IMR-90 (cell line): ENCODE data around the gene CCDC134. TPM values are rescaled to one million over a fixed set of nuclear protein-coding genes. Genes with fewer than 3 reads are reported as not detected.

Source experiments
- ATAC-seq: fragments of 200-7000 bp; cut with Tn5 transposase; 2 replicates; pipeline ENCODE4 v1.9.1; 2020; ENCODE audit warnings: low read depth, mild to moderate bottlenecking, moderate library complexity
- BruUV-seq: library from RNA; stranded (reverse); fragments of 400-500 nt; replicated peaks from 2 replicates; lab custom pipeline; 2021; lab: Mats Ljungman, UMichigan
- CTCF ChIA-PET: fragments of 300-600 bp; formaldehyde crosslinking; extraction: SDS; loops from one replicate; lab custom pipeline; 2021; ENCODE audit warnings: antibody characterized with exemption; lab: Yijun Ruan, JAX
- POLR2A ChIA-PET: fragments of 300-600 bp; sonication (Branson Sonifier 250); formaldehyde crosslinking; loops from one replicate; lab custom pipeline; 2022; ENCODE audit warnings: antibody characterized with exemption; ENCODE audit not compliant: unreplicated experiment; lab: Charles Lee
- DNase-seq: peaks from one replicate; pipeline ENCODE4 v3.0.0; 2013
- H2AFZ ChIP-seq: replicated peaks from 2 replicates; pipeline ENCODE3; 2013; ENCODE audit warnings: low read length, mild to moderate bottlenecking; ENCODE audit not compliant: poor library complexity
- H2AK5ac ChIP-seq: 2 replicates; pipeline ENCODE4 v1.6.1; 2013; ENCODE audit warnings: low read depth, low read length, inconsistent platforms
- H2AK9ac ChIP-seq: replicated peaks from 2 replicates; pipeline ENCODE3; 2013; ENCODE audit warnings: mild to moderate bottlenecking, low read depth, low read length, moderate library complexity; ENCODE audit not compliant: poor library complexity
- H2BK120ac ChIP-seq: 2 replicates; pipeline ENCODE4 v1.6.1; 2013; ENCODE audit warnings: low read depth, low read length, inconsistent platforms
- H2BK15ac ChIP-seq: 3 replicates; pipeline ENCODE4 v1.6.1; 2013; ENCODE audit warnings: low read depth, low read length, inconsistent platforms
- H2BK20ac ChIP-seq: 2 replicates; pipeline ENCODE4 v1.6.1; 2013; ENCODE audit warnings: low read depth, mild to moderate bottlenecking, inconsistent platforms, low read length, moderate library complexity
- H2BK5ac ChIP-seq: 2 replicates; pipeline ENCODE4 v1.6.1; 2013; ENCODE audit warnings: mild to moderate bottlenecking, low read depth, low read length, inconsistent platforms; ENCODE audit not compliant: poor library complexity, severe bottlenecking
- H3K14ac ChIP-seq: replicated peaks from 2 replicates; pipeline ENCODE4 v1.6.1; 2013; ENCODE audit warnings: low read depth, low read length, inconsistent platforms
- H3K18ac ChIP-seq: 2 replicates; pipeline ENCODE4 v1.6.1; 2013; ENCODE audit warnings: low read depth, low read length, control low read depth
- H3K23ac ChIP-seq: 2 replicates; pipeline ENCODE4 v1.6.1; 2013; ENCODE audit warnings: low read depth, low read length, inconsistent platforms
- H3K27ac ChIP-seq: 2 replicates; pipeline ENCODE4 v1.5.1; 2013; ENCODE audit warnings: mild to moderate bottlenecking, control low read depth, low read length; ENCODE audit not compliant: insufficient read depth
- H3K27me3 ChIP-seq: 2 replicates; pipeline ENCODE4 v1.6.1; 2013; ENCODE audit warnings: low read length; ENCODE audit not compliant: control insufficient read depth, insufficient read depth
- H3K36me3 ChIP-seq: 2 replicates; pipeline ENCODE4 v1.6.1; 2013; ENCODE audit warnings: low read length, mixed read lengths; ENCODE audit not compliant: control insufficient read depth, insufficient read depth
- H3K4ac ChIP-seq: 2 replicates; pipeline ENCODE4 v1.6.1; 2013; ENCODE audit warnings: low read depth, low read length, inconsistent platforms
- H3K4me1 ChIP-seq: 2 replicates; pipeline ENCODE4 v1.6.1; 2013; ENCODE audit warnings: low read length, mixed read lengths; ENCODE audit not compliant: control insufficient read depth, insufficient read depth
- H3K4me2 ChIP-seq: 2 replicates; pipeline ENCODE4 v1.6.1; 2013; ENCODE audit warnings: low read depth, mild to moderate bottlenecking, control low read depth, low read length, moderate library complexity
- H3K4me3 ChIP-seq: 2 replicates; pipeline ENCODE4 v1.5.1; 2013; ENCODE audit warnings: low read depth, mild to moderate bottlenecking, control low read depth, low read length, moderate library complexity; ENCODE audit not compliant: insufficient read depth
- H3K56ac ChIP-seq: 2 replicates; pipeline ENCODE4 v1.6.1; 2013; ENCODE audit warnings: low read length, inconsistent platforms; ENCODE audit not compliant: insufficient read depth; ENCODE audit errors: extremely low read depth
- H3K79me1 ChIP-seq, 2 experiments: 2 replicates each; pipeline ENCODE4 v1.6.1; 2013; ENCODE audit warnings: low read length in 2 of 2, inconsistent platforms in 1 of 2, low read depth in 1 of 2
- H3K9ac ChIP-seq: 2 replicates; pipeline ENCODE4 v1.6.1; 2013; ENCODE audit warnings: low read depth, low read length, control low read depth
- H3K9me1 ChIP-seq: 2 replicates; pipeline ENCODE4 v1.6.1; 2013; ENCODE audit warnings: low read length, inconsistent platforms; ENCODE audit not compliant: insufficient read depth
- H3K9me3 ChIP-seq: 2 replicates; pipeline ENCODE4 v1.6.1; 2013; ENCODE audit warnings: low read length; ENCODE audit not compliant: control insufficient read depth, insufficient read depth
- H4K20me1 ChIP-seq: 2 replicates; pipeline ENCODE4 v1.6.1; 2013; ENCODE audit warnings: low read length, inconsistent platforms; ENCODE audit not compliant: insufficient read depth
- H4K5ac ChIP-seq: 2 replicates; pipeline ENCODE4 v1.6.1; 2013; ENCODE audit warnings: mild to moderate bottlenecking, low read depth, low read length, control low read depth
- H4K8ac ChIP-seq, 2 experiments: 2 replicates each; pipeline ENCODE4 v1.6.1; 2013; ENCODE audit warnings: low read depth in 2 of 2, low read length in 2 of 2, control low read depth in 1 of 2, inconsistent platforms in 1 of 2
- H4K91ac ChIP-seq: 2 replicates; pipeline ENCODE4 v1.6.1; 2013; ENCODE audit warnings: low read depth, low read length, inconsistent platforms; ENCODE audit not compliant: insufficient read depth
- BHLHE40 ChIP-seq: fragments of 150-350 bp; IDR thresholded peaks from 2 replicates; pipeline ENCODE4 v1.6.1; 2016; ENCODE audit warnings: mild to moderate bottlenecking, low read depth, low read length
- CEBPB ChIP-seq: IDR thresholded peaks from 2 replicates; pipeline ENCODE4 v1.6.1; 2012; ENCODE audit warnings: low read depth, low read length, improper control_type of control experiment
- CHD1 ChIP-seq: IDR thresholded peaks from 2 replicates; pipeline ENCODE4 v1.6.1; 2012; ENCODE audit warnings: low read depth, low read length, improper control_type of control experiment
- FOS ChIP-seq: fragments of 150-350 bp; IDR thresholded peaks from 2 replicates; pipeline ENCODE4 v1.6.1; 2016; ENCODE audit warnings: low read depth, low read length
- MAFK ChIP-seq: IDR thresholded peaks from 2 replicates; pipeline ENCODE4 v1.6.1; 2012; ENCODE audit warnings: low read depth, low read length, improper control_type of control experiment
- MAZ ChIP-seq: IDR thresholded peaks from 2 replicates; pipeline ENCODE4 v1.6.1; 2012; ENCODE audit warnings: low read depth, mild to moderate bottlenecking, low read length, improper control_type of control experiment, moderate library complexity, borderline replicate concordance
- MXI1 ChIP-seq: IDR thresholded peaks from 2 replicates; pipeline ENCODE4 v1.6.1; 2012; ENCODE audit warnings: low read depth, mild to moderate bottlenecking, low read length, moderate library complexity, borderline replicate concordance
- NFE2L2 ChIP-seq: fragments of 150-350 bp; IDR thresholded peaks from 2 replicates; pipeline ENCODE4 v1.6.1; 2016; ENCODE audit warnings: low read depth, mild to moderate bottlenecking, low read length
- POLR2A ChIP-seq: IDR thresholded peaks from 2 replicates; pipeline ENCODE4 v1.6.1; 2012; ENCODE audit warnings: mild to moderate bottlenecking, low read depth, low read length
- RAD21 ChIP-seq: IDR thresholded peaks from 2 replicates; pipeline ENCODE4 v1.6.1; 2012; ENCODE audit warnings: low read length, improper control_type of control experiment
- RFX5 ChIP-seq: IDR thresholded peaks from 2 replicates; pipeline ENCODE4 v1.8.0; 2012; ENCODE audit warnings: low read depth, mild to moderate bottlenecking, low read length, moderate library complexity
- SMC3 ChIP-seq: fragments of 150-350 bp; IDR thresholded peaks from 2 replicates; pipeline ENCODE4 v1.6.1; 2016; ENCODE audit warnings: low read depth, mild to moderate bottlenecking, antibody characterized with exemption, low read length, moderate library complexity
- WGBS, 2 experiments: methylation state at CpG; one replicate each; pipeline versions ENCODE4 v1.1.5 to v1.1.7; 2013; ENCODE audit warnings: missing lambda C conversion rate in 2 of 2; ENCODE audit not compliant: insufficient read length in 1 of 2; ENCODE audit errors: extremely low coverage in 2 of 2; 5-methylcytosine and 5-hydroxymethylcytosine counted together
- dilution Hi-C: fragments of 300-500 bp; cut with HindIII; formaldehyde crosslinking; loops from one replicate; pipeline ENCODE4 v1.14.3; 2018; ENCODE audit warnings: low sequenced_read_pairs; ENCODE audit not compliant: unreplicated experiment
- in situ Hi-C: fragments of 300-500 bp; cut with MboI; formaldehyde crosslinking; loops from 3 replicates; pipeline ENCODE4 v1.14.3; 2019; ENCODE audit warnings: low sequenced_read_pairs, inconsistent platforms, mixed read lengths
- intact Hi-C: fragments of 100-400 bp; cut with micrococcal nuclease; formaldehyde crosslinking; loops from 2 replicates; pipeline ENCODE4 v1.10.0; 2022
- polyA plus RNA-seq, 3 experiments: library from polyadenylated mRNA; depleted of rRNA; stranded (reverse); fragments of >200 nt; gene quantifications; 2 replicates each; pipeline ENCODE4 v1.2.3, GENCODE V29; 2012; ENCODE audit warnings: low replicate concordance in 1 of 3
- total RNA-seq: library from RNA; depleted of rRNA; stranded (reverse); fragments of >200 nt; gene quantifications from 2 replicates; pipeline ENCODE4 v1.2.3, GENCODE V29; 2012
- TF ChIP-seq, protein P1 (sequence below): conservative IDR thresholded peaks from 2 replicates; pipeline ENCODE4 v1.5.1; 2012; ENCODE audit warnings: mild to moderate bottlenecking, low read depth, low read length, improper control_type of control experiment
- TF ChIP-seq, protein P2 (sequence below): fragments of 150-350 bp; IDR thresholded peaks from 2 replicates; pipeline ENCODE4 v1.6.1; 2017; ENCODE audit warnings: mild to moderate bottlenecking, antibody characterized with exemption, low read length, low read depth
- TF ChIP-seq, protein P3 (sequence below): fragments of 150-350 bp; IDR thresholded peaks from 2 replicates; pipeline ENCODE4 v1.6.1; 2016; ENCODE audit warnings: low read depth, mild to moderate bottlenecking, low read length, moderate library complexity, borderline replicate concordance

Gene CCDC134
- total and polyA plus RNA-seq, 2 of the 4 experiments (the other 2 are of a cell fraction) = 5.1 to 7.0 TPM

DNA sequence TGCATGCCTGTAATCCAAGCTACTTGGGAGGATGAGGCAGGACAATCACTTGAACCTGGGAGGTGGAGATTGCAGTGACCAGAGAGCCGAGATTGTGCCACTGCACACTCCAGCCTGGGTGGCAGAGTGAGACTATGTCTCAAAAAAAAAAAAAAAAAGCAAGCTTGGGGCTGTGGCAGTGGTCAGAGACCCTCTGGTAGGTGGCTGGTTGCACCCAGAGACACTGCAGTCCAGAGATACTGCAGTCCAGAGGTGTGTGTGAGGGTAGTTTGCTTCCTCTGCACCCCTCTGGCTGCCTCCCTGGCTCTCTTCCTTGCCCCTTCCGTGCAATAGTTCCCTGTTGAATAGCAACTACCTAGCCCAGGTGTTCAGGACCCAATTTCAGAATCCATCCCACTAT lies 1.7 kb upstream of the CCDC134 start:
- no peak for DNase-seq
- Histone ChIP-seq H3K4me2 (no peak overlapping the region), H4K5ac (no peak overlapping the region), H3K56ac (no peak overlapping the region), H2BK20ac (no peak overlapping the region), H3K9ac (no peak overlapping the region), H2AK5ac (no peak overlapping the region), H4K20me1 (no peaks in the 10 kb centered on the region), H2AFZ (no peak overlapping the region), H3K27ac (no peak overlapping the region), H2BK15ac (no peak overlapping the region), H3K27me3 (no peaks in the 10 kb centered on the region), H2BK5ac (no peak overlapping the region), H3K36me3 (no peaks in the 10 kb centered on the region), H3K4me3 (no peak overlapping the region), H3K4ac (no peak overlapping the region), H3K9me1 (peaks cover 7% of the 10 kb centered on the region), H2BK120ac (no peak overlapping the region), H3K9me3 (no peaks in the 10 kb centered on the region), H2AK9ac (no peak overlapping the region), H4K8ac (no peak overlapping the region), H3K23ac (no peak overlapping the region), H3K18ac (no peak overlapping the region), H3K4me1 (peaks cover 11% of the 10 kb centered on the region), H3K79me1 (peaks cover 12 to 23% of the 10 kb centered on the region in 2 experiments; a peak in 3 of 4 replicates), H3K14ac (no peak overlapping the region), H4K91ac (no peak overlapping the region)
- TF ChIP-seq MAZ (no peak), NFE2L2 (no peak), FOS (no peak), SMC3 (no peak), CEBPB (no peak), RFX5 (no peak), CHD1 (no peak), MAFK (no peak), RAD21 (no peak), MXI1 (no peak), BHLHE40 (no peak), POLR2A (no peak)
- TF ChIP-seq, protein P1, sequence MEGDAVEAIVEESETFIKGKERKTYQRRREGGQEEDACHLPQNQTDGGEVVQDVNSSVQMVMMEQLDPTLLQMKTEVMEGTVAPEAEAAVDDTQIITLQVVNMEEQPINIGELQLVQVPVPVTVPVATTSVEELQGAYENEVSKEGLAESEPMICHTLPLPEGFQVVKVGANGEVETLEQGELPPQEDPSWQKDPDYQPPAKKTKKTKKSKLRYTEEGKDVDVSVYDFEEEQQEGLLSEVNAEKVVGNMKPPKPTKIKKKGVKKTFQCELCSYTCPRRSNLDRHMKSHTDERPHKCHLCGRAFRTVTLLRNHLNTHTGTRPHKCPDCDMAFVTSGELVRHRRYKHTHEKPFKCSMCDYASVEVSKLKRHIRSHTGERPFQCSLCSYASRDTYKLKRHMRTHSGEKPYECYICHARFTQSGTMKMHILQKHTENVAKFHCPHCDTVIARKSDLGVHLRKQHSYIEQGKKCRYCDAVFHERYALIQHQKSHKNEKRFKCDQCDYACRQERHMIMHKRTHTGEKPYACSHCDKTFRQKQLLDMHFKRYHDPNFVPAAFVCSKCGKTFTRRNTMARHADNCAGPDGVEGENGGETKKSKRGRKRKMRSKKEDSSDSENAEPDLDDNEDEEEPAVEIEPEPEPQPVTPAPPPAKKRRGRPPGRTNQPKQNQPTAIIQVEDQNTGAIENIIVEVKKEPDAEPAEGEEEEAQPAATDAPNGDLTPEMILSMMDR = no peak
- TF ChIP-seq, protein P2, sequence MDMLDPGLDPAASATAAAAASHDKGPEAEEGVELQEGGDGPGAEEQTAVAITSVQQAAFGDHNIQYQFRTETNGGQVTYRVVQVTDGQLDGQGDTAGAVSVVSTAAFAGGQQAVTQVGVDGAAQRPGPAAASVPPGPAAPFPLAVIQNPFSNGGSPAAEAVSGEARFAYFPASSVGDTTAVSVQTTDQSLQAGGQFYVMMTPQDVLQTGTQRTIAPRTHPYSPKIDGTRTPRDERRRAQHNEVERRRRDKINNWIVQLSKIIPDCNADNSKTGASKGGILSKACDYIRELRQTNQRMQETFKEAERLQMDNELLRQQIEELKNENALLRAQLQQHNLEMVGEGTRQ = no peak
- TF ChIP-seq, protein P3, sequence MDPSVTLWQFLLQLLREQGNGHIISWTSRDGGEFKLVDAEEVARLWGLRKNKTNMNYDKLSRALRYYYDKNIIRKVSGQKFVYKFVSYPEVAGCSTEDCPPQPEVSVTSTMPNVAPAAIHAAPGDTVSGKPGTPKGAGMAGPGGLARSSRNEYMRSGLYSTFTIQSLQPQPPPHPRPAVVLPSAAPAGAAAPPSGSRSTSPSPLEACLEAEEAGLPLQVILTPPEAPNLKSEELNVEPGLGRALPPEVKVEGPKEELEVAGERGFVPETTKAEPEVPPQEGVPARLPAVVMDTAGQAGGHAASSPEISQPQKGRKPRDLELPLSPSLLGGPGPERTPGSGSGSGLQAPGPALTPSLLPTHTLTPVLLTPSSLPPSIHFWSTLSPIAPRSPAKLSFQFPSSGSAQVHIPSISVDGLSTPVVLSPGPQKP = no peak
- in situ Hi-C loops = no loop called here
- dilution Hi-C loops = no loop called here
- no peak for ATAC-seq
- BruUV-seq = no TSS peak
- ChIA-PET CTCF (no interaction called here), POLR2A (no interaction called here)
- WGBS, 2 experiments = 100% methylated on average over 1 of the region's 2 CpGs; no CpG with 5 or more reads in 1 of the 2 experiments
- intact Hi-C loops = no loop called here
